GM19395 (cell line): ENCODE results near the gene RUNX3.

Experiments used
- ATAC-seq: cut with Tn5 transposase; IDR thresholded peaks from one replicate; pipeline ENCODE4 v1.9.1; 2021; ENCODE audit warnings: mild to moderate bottlenecking, moderate library complexity; ENCODE audit not compliant: unreplicated experiment

RUNX3 gene

GRCh38 chr1:24888971-24889676 lies 41.0 kb downstream of the RUNX3 start:
- ATAC-seq, result no peak

GRCh38 chr1:24888061-24888970 lies 41.8 kb downstream of the RUNX3 start:
- no peak for ATAC-seq

- ATAC-seq, result no peak
Measured at GRCh38 chr1:24886241-24886640, 43.8 kb downstream of the RUNX3 start.

- no peak for ATAC-seq
Measured at GRCh38 chr1:24884751-24885150, 45.3 kb downstream of the RUNX3 start.

GRCh38 chr1:24881034-24881433 lies 49.0 kb downstream of the RUNX3 start:
- ATAC-seq, result no peak

GRCh38 chr1:24878775-24879742 lies 51.0 kb downstream of the RUNX3 start:
- no peak for ATAC-seq

GRCh38 chr1:24878045-24878444 lies 52.0 kb downstream of the RUNX3 start:
- ATAC-seq, result no peak

- no peak for ATAC-seq
Measured at GRCh38 chr1:24875991-24876506, 54.0 kb downstream of the RUNX3 start.

GRCh38 chr1:24875257-24875656 lies 54.8 kb downstream of the RUNX3 start:
- no peak for ATAC-seq

GRCh38 chr1:24874611-24875234 lies 55.4 kb downstream of the RUNX3 start:
- ATAC-seq, result no peak

- ATAC-seq, result no peak
Measured at GRCh38 chr1:24874056-24874455, 56.0 kb downstream of the RUNX3 start.

- ATAC-seq, result no peak
Measured at GRCh38 chr1:24873148-24873547, 56.9 kb downstream of the RUNX3 start.

GRCh38 chr1:24872061-24872850 lies 57.8 kb downstream of the RUNX3 start:
- no peak for ATAC-seq

- ATAC-seq, result no peak
Measured at GRCh38 chr1:24871306-24871901, 58.7 kb downstream of the RUNX3 start.

- no peak for ATAC-seq
Measured at GRCh38 chr1:24870551-24871195, 59.4 kb downstream of the RUNX3 start.

GRCh38 chr1:24868016-24868875 lies 61.8 kb downstream of the RUNX3 start:
- no peak for ATAC-seq

- ATAC-seq, result no peak
Measured at GRCh38 chr1:24867084-24867870, 62.8 kb downstream of the RUNX3 start.
